ENCODE measurements around the gene ANKS1A. TPM values are rescaled to one million over a fixed set of nuclear protein-coding genes. Genes with fewer than 3 reads are reported as not detected.

The ANKS1A gene
- total RNA-seq: 6.4 and 6.9 TPM in 2 replicates

GRCh38 chr6:34888874-34889555, at the start of gene ANKS1A:
ANKS1A (plus strand) TSS chr6:34889255; CDS start chr6:34889403, 148 bp downstream.

DNA sequence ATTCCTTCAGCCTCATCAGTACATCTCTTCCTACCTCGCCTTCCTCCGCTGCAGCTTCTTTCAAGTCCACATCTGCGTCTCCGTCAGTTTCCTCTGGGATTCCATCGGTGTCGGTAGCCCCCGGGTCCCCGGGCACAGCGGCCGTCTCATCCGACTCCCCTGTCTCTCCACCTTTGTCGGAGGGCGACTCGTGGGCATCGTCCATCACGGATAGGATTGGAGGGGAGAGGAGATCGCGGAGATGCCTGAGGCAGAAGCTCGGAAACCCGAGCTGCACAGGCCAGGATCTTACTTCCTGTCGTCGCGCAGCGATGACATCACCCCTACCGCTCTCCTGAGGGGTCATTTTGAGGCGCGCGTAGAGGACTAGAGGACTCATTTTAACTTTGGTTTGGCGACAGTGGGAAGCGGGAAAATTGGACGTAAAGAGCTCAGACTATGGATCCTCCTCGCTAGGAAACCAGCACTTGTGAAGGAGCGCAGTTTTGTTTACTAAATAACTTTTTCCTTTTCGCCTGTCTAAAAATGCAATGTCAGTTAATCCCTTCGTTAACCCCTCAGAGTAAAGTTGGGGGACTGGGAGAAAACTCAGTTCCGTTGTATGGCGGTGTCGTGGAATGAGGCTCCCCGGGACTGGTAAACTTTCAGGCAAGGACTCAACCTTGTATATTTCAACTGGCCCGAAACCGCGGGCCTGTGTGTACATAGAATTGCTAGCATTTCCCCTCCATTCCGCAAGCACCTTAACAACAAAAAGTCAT, 1.1 kb upstream of the ANKS1A start, which contains the start of gene TAF11:
TAF11 (minus strand) TSS at position 290 of the 761 bp plus-strand sequence; CDS start at position 205, 85 bp downstream.

Other genes with a start within 250 kb of the ANKS1A start
- 36.3 and 40.8 TPM in 2 replicates for gene ILRUN, start 192.5 kb upstream of the ANKS1A start, total RNA-seq
- 113 and 118 TPM in 2 replicates for gene SNRPC, start 131.8 kb upstream of the ANKS1A start, total RNA-seq
- gene BLTP3A, start 97.2 kb upstream of the ANKS1A start, total RNA-seq: 6.0 and 7.2 TPM in 2 replicates
- 20.8 and 24.1 TPM in 2 replicates for gene TAF11, start 1.2 kb upstream of the ANKS1A start, total RNA-seq